ENCODE measurements around the gene CECR2. TPM values are rescaled to one million over a fixed set of nuclear protein-coding genes. Genes with fewer than 3 reads are reported as not detected.
A peak's percentile ranks its signal among the peaks of the same experiment; 100 is the strongest.

Gene CECR2
- total RNA-seq, 1 experiment from 2014 or later, result 154 TPM

DNA sequence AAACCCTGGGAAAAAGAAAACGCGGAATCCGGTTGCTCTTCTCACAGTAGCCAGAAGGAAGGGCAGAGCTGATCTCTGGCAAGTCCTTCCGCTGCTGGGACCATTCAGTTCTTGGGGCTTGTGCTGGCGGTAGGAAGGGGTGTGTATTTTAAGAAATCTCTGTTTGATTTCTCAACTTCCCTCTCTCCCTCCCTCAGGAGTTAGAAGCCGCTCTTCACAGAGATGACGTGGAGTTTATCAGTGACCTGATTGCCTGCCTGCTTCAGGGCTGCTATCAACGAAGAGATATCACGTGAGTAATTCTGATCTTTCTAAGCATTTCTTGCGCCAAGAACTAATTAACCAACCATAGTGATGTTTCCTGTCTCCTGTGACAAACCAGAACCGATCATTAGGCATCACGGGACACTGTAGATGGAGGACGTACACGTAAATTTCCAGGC lies 108.2 kb downstream of the CECR2 start:
- H4K20me1 ChIP-seq (ENCODE audit: control insufficient read depth, insufficient read depth, insufficient read length), result no peaks in the 10 kb centered on the region
- no peaks in the 10 kb centered on the region for H3K27me3 ChIP-seq (ENCODE audit: insufficient read depth, low read length)
- no peak for TF ChIP-seq CTCF (conservative IDR thresholded peaks at IDR 0.05)
- H2BK120ac ChIP-seq (ENCODE audit: low read depth, low read length, poor library complexity, severe bottlenecking), result no peak overlapping the region
- H4K91ac ChIP-seq (ENCODE audit: insufficient read length, low read depth, low read length), result no peak overlapping the region
- no peak overlapping the region for H2AFZ ChIP-seq (ENCODE audit: low read length)
- H2BK5ac ChIP-seq (ENCODE audit: insufficient read length, low read length), result no peak overlapping the region
- no peak overlapping the region for H3K23ac ChIP-seq (ENCODE audit: insufficient read length, low read depth, low read length)
- no peaks in the 10 kb centered on the region for H3K27me3 Mint-ChIP-seq (ENCODE audit: low read depth)
- no peak overlapping the region for H3K18ac ChIP-seq (ENCODE audit: insufficient read length, low read depth, low read length)
- H3K27ac ChIP-seq (ENCODE audit: insufficient read length, low read depth, low read length), result no peak overlapping the region
- peaks cover 19% of the 10 kb centered on the region; the same call in 1 of the 2 replicates for H3K79me2 ChIP-seq (ENCODE audit: insufficient read depth, low read length)
- H3K4me1 ChIP-seq (ENCODE audit: insufficient read depth, low read length), result peaks cover 12% of the 10 kb centered on the region; the same call in 1 of the 2 replicates
- no peak overlapping the region for H3K9ac ChIP-seq (ENCODE audit: extremely low read depth, insufficient read length, low read length)
- H3K4me1 Mint-ChIP-seq, result peaks cover 50% of the 10 kb centered on the region in 2 experiments
- no peak overlapping the region for H2BK15ac ChIP-seq (ENCODE audit: low read depth, low read length)
- H3K23me2 ChIP-seq (ENCODE audit: insufficient read length, low read depth, low read length, poor library complexity, severe bottlenecking), result no peaks in the 10 kb centered on the region
- no peak overlapping the region for H3K4me2 ChIP-seq (ENCODE audit: insufficient read depth, insufficient read length, low read length)
- H3K79me1 ChIP-seq (ENCODE audit: insufficient read depth, low read depth, low read length, poor library complexity, severe bottlenecking), result peaks cover 4% of the 10 kb centered on the region
- H4K5ac ChIP-seq (ENCODE audit: insufficient read length, low read depth, low read length), result no peak overlapping the region
- WGBS (ENCODE audit: extremely low coverage, insufficient read length, low lambda C conversion rate), result no CpG with 5 or more reads among the region's 14 CpGs
- H2BK20ac ChIP-seq (ENCODE audit: low read depth, low read length, poor library complexity, severe bottlenecking), result no peak overlapping the region
- peak overlapping the region; percentile 69 to 97 (median 96) for H3K27ac Mint-ChIP-seq
- H3K4me3 Mint-ChIP-seq, result no peak overlapping the region
- H3T11ph ChIP-seq (ENCODE audit: low read length), result no peak overlapping the region
- no peak overlapping the region for H3K4ac ChIP-seq (ENCODE audit: low read depth, low read length)
- no peak overlapping the region for H2AK5ac ChIP-seq (ENCODE audit: insufficient read length, low read length)
- H3K36me3 Mint-ChIP-seq (ENCODE audit: insufficient read depth in 1 of 3, low read depth in 3 of 3), result peaks cover 30 to 49% (median 45%) of the 10 kb centered on the region in 3 experiments
- H2BK12ac ChIP-seq (ENCODE audit: insufficient read length, low read depth, low read length), result no peak overlapping the region
- no peaks in the 10 kb centered on the region for H3K9me3 Mint-ChIP-seq
- H4K8ac ChIP-seq (replicated peaks; ENCODE audit: insufficient read length, low read depth, low read length), result no peak overlapping the region
- no peak overlapping the region for H3K14ac ChIP-seq (ENCODE audit: insufficient read depth, low read length)
- H3K56ac ChIP-seq (ENCODE audit: insufficient read length, low read depth, low read length), result no peak overlapping the region
- no peaks in the 10 kb centered on the region for H3K9me3 ChIP-seq (ENCODE audit: control insufficient read depth, low read depth, low read length)
- no peak for DNase-seq
